Astrocyte of the spinal cord (primary cell): ENCODE measurements around the gene TAF1B.
A peak's percentile ranks its signal among the peaks of the same experiment; 100 is the strongest.

ENCODE experiments used
- DNase-seq: peaks from one replicate; pipeline ENCODE4 v3.0.0; 2011; ENCODE audit warnings: low read depth, low spot score
- H3K4me3 ChIP-seq: 2 replicates; pipeline ENCODE4 v1.5.1; 2011; ENCODE audit warnings: low read depth, mild to moderate bottlenecking, low read length, moderate library complexity
- CTCF ChIP-seq: IDR thresholded peaks from 2 replicates; pipeline ENCODE4 v1.5.1; 2012; ENCODE audit warnings: low read depth, mild to moderate bottlenecking, low read length, inconsistent platforms
- in situ Hi-C: cut with HindIII; loops from 2 replicates; pipeline ENCODE4 v1.10.0; 2017; ENCODE audit warnings: low sequenced_read_pairs

Gene TAF1B

GRCh38 chr2:9877726-9878125 lies 34.5 kb downstream of the TAF1B start:
- no peak for TF ChIP-seq CTCF
- DNase-seq, result no peak
- in situ Hi-C loops, result no loop called here
- H3K4me3 ChIP-seq, result no peak overlapping the region

GRCh38 chr2:9879455-9880194 lies 36.4 kb downstream of the TAF1B start:
- no peak for TF ChIP-seq CTCF
- DNase-seq, result no peak
- no peak overlapping the region for H3K4me3 ChIP-seq
- in situ Hi-C loops, result no loop called here

DNA sequence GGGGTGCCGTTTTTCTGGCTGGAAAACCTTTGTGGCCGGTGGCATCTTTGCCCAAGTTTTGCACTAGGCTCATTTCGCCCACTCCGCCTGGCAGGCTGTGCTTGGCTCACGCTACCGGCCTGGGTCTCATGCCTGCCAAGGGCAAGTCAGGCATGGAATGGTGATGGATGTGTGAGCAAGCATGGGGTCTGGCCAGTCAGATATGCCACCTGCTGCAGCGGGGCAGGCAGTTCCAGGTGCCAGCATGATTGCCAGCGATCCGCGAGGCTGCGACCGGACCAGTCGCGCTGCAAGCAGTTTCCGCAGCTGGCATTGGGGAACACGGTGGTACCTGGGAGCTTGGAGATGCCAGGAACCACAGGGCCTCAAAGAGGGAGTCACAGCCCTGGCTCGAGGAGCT lies 40.6 kb downstream of the TAF1B start:
- DNase-seq, result no peak
- in situ Hi-C loops, result no loop called here
- no peak overlapping the region for H3K4me3 ChIP-seq
- no peak for TF ChIP-seq CTCF

DNA sequence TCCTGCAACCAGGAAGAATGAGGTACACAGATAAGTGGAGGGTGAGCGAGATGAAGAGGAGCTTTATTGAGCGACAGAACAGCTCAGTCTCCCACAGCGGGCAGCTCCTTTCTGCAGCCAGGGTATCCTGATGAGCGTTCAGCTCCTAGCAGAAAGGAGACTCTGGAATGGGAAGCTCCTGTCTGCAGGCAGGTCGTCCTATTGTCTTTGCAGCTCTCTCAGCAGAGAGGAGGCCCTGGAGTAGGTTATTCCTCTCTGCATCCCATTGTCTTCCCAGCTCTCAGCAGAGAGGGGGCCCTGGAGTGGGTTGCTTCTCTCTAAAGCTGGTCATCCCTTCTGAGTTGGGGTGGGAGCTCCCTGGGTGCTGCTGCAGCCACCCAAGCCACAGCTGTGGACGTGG lies 41.2 kb downstream of the TAF1B start:
- no peak for TF ChIP-seq CTCF
- in situ Hi-C loops, result no loop called here
- H3K4me3 ChIP-seq, result no peak overlapping the region
- no peak for DNase-seq

GRCh38 chr2:9885036-9885684 lies 41.9 kb downstream of the TAF1B start:
- no peak for TF ChIP-seq CTCF
- DNase-seq, result peak; percentile 40
- H3K4me3 ChIP-seq, result no peak overlapping the region
- in situ Hi-C loops, result no loop called here

DNA sequence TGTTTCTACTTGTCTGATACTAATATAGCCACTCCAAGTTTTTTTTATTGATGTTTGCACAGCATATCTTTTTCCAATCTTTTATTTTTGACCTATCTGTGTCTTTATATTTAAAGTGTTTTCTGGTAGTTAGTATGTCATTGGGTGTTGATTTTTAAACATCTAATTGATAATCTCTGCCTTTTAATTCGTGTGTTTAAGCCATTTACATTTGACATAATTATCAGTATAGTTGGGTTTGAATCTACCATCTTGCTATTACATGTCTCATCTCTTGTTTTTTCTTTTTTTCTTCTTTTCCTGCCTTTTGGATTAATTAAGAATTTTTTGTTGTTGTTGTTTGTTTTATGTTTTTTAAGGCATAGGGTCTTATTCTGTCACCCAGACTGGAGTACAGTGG lies 44.2 kb downstream of the TAF1B start:
- in situ Hi-C loops, result no loop called here

More for the DNA sequence above, 44.2 kb downstream of the TAF1B start:
- no peak for TF ChIP-seq CTCF
- H3K4me3 ChIP-seq, result no peak overlapping the region
- DNase-seq, result no peak
